PFSK-1 (cell line): Measurements from ENCODE around the gene CDK7.

ENCODE experiments used
- FOXP2 ChIP-seq: optimal IDR thresholded peaks from 2 replicates; pipeline ENCODE3; 2011; ENCODE audit warnings: borderline replicate concordance, control low read depth, inconsistent platforms; ENCODE audit not compliant: insufficient read depth; ENCODE audit errors: extremely low read length, extremely low read depth
- POLR2AphosphoS5 ChIP-seq: IDR thresholded peaks from 2 replicates; pipeline ENCODE4 v1.6.1; 2012; ENCODE audit warnings: low read depth, mild to moderate bottlenecking, control low read depth, low read length, moderate library complexity
- REST ChIP-seq, 2 experiments: IDR thresholded peaks; 2 replicates each; pipeline versions ENCODE4 v1.6.1 to v1.8.0; 2011 to 2012; ENCODE audit warnings: low read depth in 2 of 2, low read length in 2 of 2, control low read depth in 1 of 2, inconsistent platforms in 1 of 2, mild to moderate bottlenecking in 1 of 2, moderate library complexity in 1 of 2; ENCODE audit not compliant: insufficient read depth in 1 of 2
- SIN3A ChIP-seq: IDR thresholded peaks from 2 replicates; pipeline ENCODE4 v1.6.1; 2012; ENCODE audit warnings: mild to moderate bottlenecking, low read length, moderate library complexity, borderline replicate concordance; ENCODE audit not compliant: insufficient read depth
- TAF1 ChIP-seq: IDR thresholded peaks from 2 replicates; pipeline ENCODE4 v1.6.1; 2012; ENCODE audit warnings: low read length, control low read depth, borderline replicate concordance; ENCODE audit not compliant: insufficient read depth

Gene CDK7

DNA sequence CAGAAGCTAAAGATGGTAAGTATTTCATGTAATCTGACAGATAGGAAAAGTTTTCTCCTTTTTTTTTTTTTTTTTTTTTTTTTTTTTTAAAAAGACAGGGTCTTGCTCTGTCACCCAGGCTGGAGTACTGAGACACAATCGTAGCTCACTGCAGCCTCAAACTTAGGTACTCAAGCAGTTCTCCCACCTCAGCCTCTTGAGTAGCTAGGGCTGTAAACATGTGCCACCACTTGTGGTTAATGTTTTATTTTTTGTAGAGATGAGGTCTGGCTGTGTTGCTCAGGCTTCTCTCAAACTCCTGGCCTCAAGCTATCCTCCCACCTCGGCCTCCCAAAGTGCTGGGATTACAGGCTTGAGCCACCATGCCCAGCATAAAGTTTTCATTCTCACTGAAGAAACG lies 17.8 kb downstream of the CDK7 start:
- TF ChIP-seq POLR2AphosphoS5 (no peak), SIN3A (no peak), TAF1 (no peak), FOXP2 (no peak), REST (IDR thresholded peaks at IDR 0.05; ENCODE audit: insufficient read depth in 1 of 2, low read depth in 2 of 2, low read length in 2 of 2) (no peak)

DNA sequence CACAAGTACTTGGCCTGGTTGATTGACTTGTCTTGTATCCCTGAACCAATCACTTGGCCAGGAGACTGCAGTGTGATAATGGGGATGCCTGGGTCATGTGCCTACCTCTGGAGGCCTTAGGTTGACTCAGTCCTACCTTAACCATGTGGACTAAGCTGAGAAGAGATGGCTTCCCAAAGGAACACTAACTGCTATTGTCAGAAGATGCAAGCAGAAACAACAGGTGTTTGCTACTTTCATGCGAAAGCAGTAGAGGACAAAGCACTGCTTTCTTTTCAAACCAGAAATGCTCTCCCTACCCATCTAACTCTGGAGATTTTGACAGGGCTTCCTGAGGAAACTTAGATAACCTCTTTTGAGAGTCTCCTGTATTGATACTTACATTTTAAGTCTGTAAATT lies 22.9 kb downstream of the CDK7 start:
- no peak for TF ChIP-seq REST (IDR thresholded peaks at IDR 0.05; ENCODE audit: insufficient read depth in 1 of 2, low read depth in 2 of 2, low read length in 2 of 2)
- TF ChIP-seq SIN3A = no peak
- TF ChIP-seq POLR2AphosphoS5 = no peak

GRCh38 chr5:69261034-69261433 lies 26.3 kb downstream of the CDK7 start:
- no peak for TF ChIP-seq REST (IDR thresholded peaks at IDR 0.05; ENCODE audit: insufficient read depth in 1 of 2, low read depth in 2 of 2, low read length in 2 of 2)
- TF ChIP-seq POLR2AphosphoS5 = no peak
- no peak for TF ChIP-seq FOXP2
- TF ChIP-seq SIN3A = no peak
- no peak for TF ChIP-seq TAF1

- no peak for TF ChIP-seq POLR2AphosphoS5
- no peak for TF ChIP-seq SIN3A
- TF ChIP-seq TAF1 = no peak
- no peak for TF ChIP-seq FOXP2
- TF ChIP-seq REST (IDR thresholded peaks at IDR 0.05; ENCODE audit: insufficient read depth in 1 of 2, low read depth in 2 of 2, low read length in 2 of 2) = no peak
Measured at GRCh38 chr5:69265931-69266330, 31.2 kb downstream of the CDK7 start.

DNA sequence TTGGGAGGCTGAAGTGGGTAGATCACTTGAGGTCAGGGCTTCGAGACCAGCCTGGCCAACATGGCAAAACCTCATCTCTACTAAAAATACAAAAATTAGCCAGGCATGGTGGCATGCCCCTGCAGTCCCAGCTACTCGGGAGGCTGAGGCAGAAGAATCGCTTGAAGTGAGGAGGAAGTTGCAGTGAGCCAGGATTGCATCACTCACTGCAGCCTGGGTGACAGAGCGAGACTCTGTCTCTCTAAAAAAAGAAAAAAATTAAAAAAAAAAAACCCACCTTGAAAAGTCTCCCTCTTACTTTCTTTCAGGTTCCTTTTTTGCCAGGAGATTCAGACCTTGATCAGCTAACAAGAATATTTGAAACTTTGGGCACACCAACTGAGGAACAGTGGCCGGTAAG lies 34.2 kb downstream of the CDK7 start:
- TF ChIP-seq TAF1 = no peak
- no peak for TF ChIP-seq POLR2AphosphoS5
- TF ChIP-seq REST (IDR thresholded peaks at IDR 0.05; ENCODE audit: insufficient read depth in 1 of 2, low read depth in 2 of 2, low read length in 2 of 2) = no peak
- no peak for TF ChIP-seq FOXP2
- TF ChIP-seq SIN3A = no peak
